K562 (cell line): ENCODE data around the gene DTWD2. TPM values are rescaled to one million over a fixed set of nuclear protein-coding genes. Genes with fewer than 3 reads are reported as not detected.

Experiments
- SAFB ChIP-seq: fragments of 200-400 bp; formaldehyde crosslinking; IDR thresholded peaks from 2 replicates; pipeline ENCODE4 v1.6.1; 2017; ENCODE audit warnings: low read depth, low read length, borderline replicate concordance
- THAP7 ChIP-seq: fragments of 250-450 bp; sonication (Bioruptor Pico); IDR thresholded peaks from 2 replicates; pipeline ENCODE4 v1.5.0; 2021
- ZNF407 ChIP-seq: fragments of 450-650 bp; IDR thresholded peaks from 2 replicates; pipeline ENCODE4 v1.6.1; 2016; ENCODE audit warnings: low read depth
- polyA plus RNA-seq, 8 experiments: library from polyadenylated mRNA; depleted of rRNA in 4 of 8; stranded (reverse) in 5 of 8; unstranded in 3 of 8; fragments of >200 nt; fragmentation: Nextera tagmentation in 2 of 8; fragmentation: Illumina TruSeq in 1 of 8; extraction: Ambion mirVana in 2 of 8; extraction: Trizol in 1 of 8; gene quantifications; 2 replicates each; pipeline versions ENCODE4 v1.2.1 to v1.2.3, GENCODE V29; 2011 to 2014; ENCODE audit warnings: inconsistent platforms in 1 of 8, missing spikeins in 1 of 8
- total RNA-seq, 7 experiments: library from RNA; depleted of rRNA in 6 of 7; stranded (reverse); fragments of >200 nt in 6 of 7; fragmentation: Illumina TruSeq in 2 of 7; extraction: Trizol in 2 of 7; gene quantifications; 2 replicates each; pipeline versions ENCODE4 v1.2.1 to v1.2.3, GENCODE V29; 2011 to 2021; ENCODE audit warnings: low replicate concordance in 1 of 7

DTWD2 gene
- total and polyA plus RNA-seq, 9 of the 15 experiments (the other 6 are each of a cell fraction or from before 2014, with no cell fraction given) = 0.99 to 10.8 (median 4.1) TPM

- no peak for TF ChIP-seq ZNF407
- no peak for TF ChIP-seq SAFB
- no peak for TF ChIP-seq THAP7 (CRISPR knock-in tag)
- TF ChIP-seq, all 486 proteins: peak for 0
Observed at GRCh38 chr5:118796081-118796480, 192.3 kb downstream of the DTWD2 start (continued).
